HCT116 (cell line): ENCODE measurements around the gene ZC3H12C. TPM values are rescaled to one million over a fixed set of nuclear protein-coding genes. Genes with fewer than 3 reads are reported as not detected.

Experiments used
- ATAC-seq: fragments of 200-7000 bp; cut with Tn5 transposase; 2 replicates; pipeline ENCODE4 v1.9.1; 2020; ENCODE audit warnings: mild to moderate bottlenecking, moderate library complexity
- BruUV-seq: library from RNA; stranded (reverse); fragments of 400-500 nt; replicated peaks from 2 replicates; lab custom pipeline; 2021; lab: Mats Ljungman, UMichigan
- CTCF ChIA-PET: fragments of 300-600 bp; sonication (Branson Sonifier 250); formaldehyde crosslinking; loops from one replicate; lab custom pipeline; 2021; ENCODE audit warnings: antibody characterized with exemption; lab: Charles Lee
- POLR2A ChIA-PET: fragments of 300-600, 350-600 bp; sonication (Branson Sonifier 250); formaldehyde crosslinking; loops from one replicate; lab custom pipeline; 2021; ENCODE audit warnings: antibody characterized with exemption; lab: Charles Lee
- RAD21 ChIA-PET, 2 experiments: fragments of 300-600 bp; sonication (Branson Sonifier 250); formaldehyde crosslinking; loops; one replicate each; lab custom pipeline; 2023; ENCODE audit warnings: low total read pairs in 2 of 2; ENCODE audit not compliant: uncharacterized antibody in 2 of 2, unreplicated experiment in 2 of 2, low non-redundant PET in 1 of 2; lab: Charles Lee
- DNase-seq: peaks from one replicate; pipeline ENCODE4 v3.0.0-alpha.2; 2010; ENCODE audit warnings: low read depth, low spot score
- H2AFZ ChIP-seq: fragments of 200-600 bp; shearing (Covaris generic), sonication (generic); 2 replicates; pipeline ENCODE4 v1.6.1; 2017; ENCODE audit warnings: low read depth, mixed run types, mixed read lengths, antibody characterized with exemption, low read length; ENCODE audit not compliant: poor library complexity, severe bottlenecking
- H3K27ac ChIP-seq: 2 replicates; pipeline ENCODE4 v1.5.1; 2012; ENCODE audit warnings: low read depth, low read length
- H3K27me3 ChIP-seq: fragments of 200-600 bp; sonication (generic); 2 replicates; pipeline ENCODE4 v1.6.1; 2016; ENCODE audit warnings: mixed run types, low read length, mixed read lengths; ENCODE audit not compliant: insufficient read depth
- H3K36me3 ChIP-seq, 2 experiments: fragments of 200-500 bp in 1 of 2; fragments of 200-600 bp in 1 of 2; sonication (Bioruptor generic) in 1 of 2; sonication (generic) in 1 of 2; 2 replicates each; pipeline versions ENCODE4 v1.5.1 to v1.6.1; 2014 to 2016; ENCODE audit warnings: low read length in 2 of 2, inconsistent platforms in 1 of 2, mixed read lengths in 1 of 2, mixed run types in 1 of 2; ENCODE audit not compliant: insufficient read depth in 2 of 2, control insufficient read depth in 1 of 2
- H3K4me1 ChIP-seq, 2 experiments: fragments of 200-600 bp in 1 of 2; sonication (generic) in 1 of 2; 2 replicates each; pipeline versions ENCODE4 v1.5.1 to v1.6.1; 2012 to 2017; ENCODE audit warnings: low read length in 2 of 2, inconsistent platforms in 1 of 2, mild to moderate bottlenecking in 1 of 2, mixed read lengths in 1 of 2, mixed run types in 1 of 2, moderate library complexity in 1 of 2; ENCODE audit not compliant: insufficient read depth in 2 of 2, control insufficient read depth in 1 of 2
- H3K4me2 ChIP-seq: fragments of 200-600 bp; sonication (generic); 2 replicates; pipeline ENCODE4 v1.6.1; 2017; ENCODE audit warnings: mixed run types, low read length, mixed read lengths
- H3K4me3 ChIP-seq, 2 experiments: fragments of 200-600 bp in 1 of 2; sonication (generic) in 1 of 2; replicated peaks in 1 of 2; 2 replicates each; pipeline ENCODE4 v1.5.1; 2011 to 2016; ENCODE audit warnings: low read length in 2 of 2, control low read depth in 1 of 2, low read depth in 1 of 2, mild to moderate bottlenecking in 1 of 2, mixed read lengths in 1 of 2, mixed run types in 1 of 2
- H3K79me2 ChIP-seq: fragments of 200-600 bp; sonication (generic); 2 replicates; pipeline ENCODE4 v1.6.1; 2017; ENCODE audit warnings: mild to moderate bottlenecking, mixed run types, low read length, moderate library complexity, mixed read lengths; ENCODE audit not compliant: insufficient read depth
- H3K9ac ChIP-seq: fragments of 200-600 bp; sonication (generic); 2 replicates; pipeline ENCODE4 v1.6.1; 2016; ENCODE audit warnings: low read length, mixed read lengths
- H3K9me2 ChIP-seq: fragments of 200-600 bp; sonication (generic), shearing (Covaris generic); 2 replicates; pipeline ENCODE4 v1.6.1; 2017; ENCODE audit warnings: mixed run types, mild to moderate bottlenecking, moderate library complexity; ENCODE audit not compliant: insufficient read depth
- H3K9me3 ChIP-seq, 2 experiments: fragments of 200-500 bp in 1 of 2; fragments of 200-600 bp in 1 of 2; sonication (Bioruptor generic) in 1 of 2; sonication (generic) in 1 of 2; 2 replicates each; pipeline ENCODE4 v1.6.1; 2014 to 2017; ENCODE audit warnings: low read length in 2 of 2, mixed read lengths in 2 of 2, inconsistent platforms in 1 of 2, low read depth in 1 of 2, mild to moderate bottlenecking in 1 of 2, mixed run types in 1 of 2, moderate library complexity in 1 of 2; ENCODE audit not compliant: control insufficient read depth in 1 of 2, insufficient read depth in 1 of 2
- H4K20me1 ChIP-seq: fragments of 200-600 bp; sonication (generic), shearing (Covaris generic); 2 replicates; pipeline ENCODE4 v1.6.1; 2017; ENCODE audit warnings: mixed run types, mild to moderate bottlenecking, moderate library complexity; ENCODE audit not compliant: insufficient read depth
- CBX3 ChIP-seq: IDR thresholded peaks from 2 replicates; pipeline ENCODE4 v1.6.1; 2012; ENCODE audit warnings: low read depth
- CEBPB ChIP-seq: IDR thresholded peaks from 2 replicates; pipeline ENCODE4 v1.6.1; 2012; ENCODE audit warnings: low read depth
- ELF1 ChIP-seq: IDR thresholded peaks from 2 replicates; pipeline ENCODE4 v1.6.1; 2012; ENCODE audit warnings: low read depth, borderline replicate concordance
- EZH2 ChIP-seq: fragments of 200-600 bp; sonication (generic); IDR thresholded peaks from 2 replicates; pipeline ENCODE4 v1.6.1; 2017; ENCODE audit warnings: antibody characterized with exemption, mixed run types
- EZH2phosphoT487 ChIP-seq: fragments of 200-600 bp; IDR thresholded peaks from 2 replicates; pipeline ENCODE4 v1.6.1; 2018; ENCODE audit warnings: antibody characterized with exemption, borderline replicate concordance
- FOSL1 ChIP-seq: IDR thresholded peaks from 2 replicates; pipeline ENCODE4 v1.6.1; 2012; ENCODE audit warnings: low read depth
- POLR2A ChIP-seq: IDR thresholded peaks from 2 replicates; pipeline ENCODE4 v1.7.0; 2011; ENCODE audit warnings: borderline replicate concordance; ENCODE audit not compliant: insufficient read depth, insufficient read length; ENCODE audit errors: extremely low read depth
- POLR2AphosphoS5 ChIP-seq: IDR thresholded peaks from 2 replicates; pipeline ENCODE4 v1.6.1; 2011; ENCODE audit warnings: mild to moderate bottlenecking, low read depth, low read length, moderate library complexity
- SP1 ChIP-seq: IDR thresholded peaks from 2 replicates; pipeline ENCODE4 v1.6.1; 2012; ENCODE audit warnings: low read depth
- SRF ChIP-seq: IDR thresholded peaks from 2 replicates; pipeline ENCODE4 v1.6.1; 2012; ENCODE audit warnings: low read depth
- YY1 ChIP-seq: IDR thresholded peaks from 2 replicates; pipeline ENCODE4 v1.6.1; 2011; ENCODE audit warnings: low read length, low read depth, moderate library complexity, mild to moderate bottlenecking; ENCODE audit not compliant: insufficient replicate concordance; ENCODE audit errors: extremely low read depth
- ZNF274 ChIP-seq: fragments of 200-500 bp; sonication (Bioruptor generic); IDR thresholded peaks from 2 replicates; pipeline ENCODE4 v1.6.1; 2014; ENCODE audit warnings: mild to moderate bottlenecking, low read depth, low read length, inconsistent platforms
- intact Hi-C: fragments of 100-400 bp; cut with micrococcal nuclease; formaldehyde crosslinking; loops from 2 replicates; pipeline ENCODE4 v1.10.0; 2022
- total RNA-seq: library from RNA; stranded (reverse); gene quantifications from one replicate; pipeline ENCODE4 v1.2.1, GENCODE V29; 2021; ENCODE audit not compliant: unreplicated experiment
- TF ChIP-seq, protein P1 (sequence below): IDR thresholded peaks from 2 replicates; pipeline ENCODE4 v1.6.1; 2012
- TF ChIP-seq, protein P2 (sequence below): IDR thresholded peaks from 2 replicates; pipeline ENCODE4 v1.6.1; 2012

ZC3H12C gene
- total RNA-seq, 1 experiment from 2014 or later = 10.2 TPM

DNA sequence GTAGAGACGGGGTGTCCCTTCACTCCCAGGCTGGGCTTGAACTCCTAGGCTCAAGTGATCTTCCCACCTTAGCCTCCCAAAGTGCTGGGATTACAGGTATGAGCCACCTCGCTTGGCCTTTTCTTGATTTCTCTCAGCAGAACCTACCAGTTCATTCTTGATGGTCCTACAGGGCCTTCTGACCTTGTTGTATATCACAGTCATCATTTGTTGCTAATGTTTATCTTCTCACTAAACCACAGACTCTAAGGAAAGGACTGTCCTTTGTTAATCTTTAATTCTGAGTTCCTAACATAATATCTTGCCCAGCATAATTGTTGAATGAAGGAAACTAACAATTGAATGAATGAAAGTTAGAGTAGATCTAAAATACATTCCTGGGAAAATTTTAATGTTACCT lies 22.0 kb upstream of the ZC3H12C start:
- Histone ChIP-seq H4K20me1 (no peaks in the 10 kb centered on the region), H3K27ac (no peak overlapping the region), H3K79me2 (no peaks in the 10 kb centered on the region), H3K9me3 (no peaks in the 10 kb centered on the region), H2AFZ (no peak overlapping the region), H3K4me3 (no peak overlapping the region), H3K9me2 (no peaks in the 10 kb centered on the region), H3K36me3 (no peaks in the 10 kb centered on the region), H3K4me2 (no peak overlapping the region), H3K4me1 (peaks cover 0 to 11% of the 10 kb centered on the region in 2 experiments; a peak in 3 of 4 replicates), H3K27me3 (no peaks in the 10 kb centered on the region), H3K9ac (no peak overlapping the region)
- BruUV-seq = no TSS peak
- POLR2A ChIA-PET = no interaction called here
- no peak for ATAC-seq
- CTCF ChIA-PET = no interaction called here
- RAD21 ChIA-PET = no interaction called here
- intact Hi-C loops = no loop called here
- TF ChIP-seq EZH2 = no peak
- DNase-seq = no peak

DNA sequence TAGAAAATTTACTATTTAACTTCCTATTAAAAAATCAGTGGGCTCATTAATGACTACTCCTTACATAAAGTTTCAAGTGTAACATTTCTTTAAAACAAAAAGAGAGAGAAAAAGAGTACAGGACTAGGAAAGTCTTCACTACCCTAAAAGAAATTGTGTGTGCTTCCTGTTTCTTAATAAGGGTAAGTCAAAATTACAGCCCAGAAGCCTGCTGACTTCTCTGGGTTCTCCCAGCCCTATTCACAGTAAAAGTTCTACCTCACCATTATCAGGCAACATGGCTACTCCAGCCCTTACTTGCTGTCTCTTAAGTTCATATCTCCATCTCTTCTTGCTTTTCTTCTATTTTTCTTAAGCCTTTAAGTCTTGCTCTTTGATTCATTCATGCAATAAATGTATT lies 20.3 kb upstream of the ZC3H12C start:
- no peak overlapping the region for H3K9ac ChIP-seq
- H3K79me2 ChIP-seq = no peaks in the 10 kb centered on the region
- no peaks in the 10 kb centered on the region for H3K36me3 ChIP-seq
- H4K20me1 ChIP-seq = no peaks in the 10 kb centered on the region
- intact Hi-C loops = no loop called here
- ChIA-PET RAD21 (no interaction called here), POLR2A (no interaction called here), CTCF (no interaction called here)
- no peaks in the 10 kb centered on the region for H3K9me2 ChIP-seq
- ATAC-seq (no peak), DNase-seq (no peak)
- H3K9me3 ChIP-seq = no peaks in the 10 kb centered on the region
- BruUV-seq = no TSS peak
- no peak overlapping the region for H2AFZ ChIP-seq
- no peak overlapping the region for H3K27ac ChIP-seq
- peaks cover 0 to 11% of the 10 kb centered on the region in 2 experiments; a peak in 3 of 4 replicates for H3K4me1 ChIP-seq
- TF ChIP-seq POLR2AphosphoS5 (no peak), ZNF274 (no peak), CBX3 (no peak), SP1 (no peak), CEBPB (no peak), EZH2phosphoT487 (no peak), POLR2A (no peak), YY1 (no peak), SRF (no peak), ELF1 (no peak), FOSL1 (no peak)
- TF ChIP-seq, protein P1, sequence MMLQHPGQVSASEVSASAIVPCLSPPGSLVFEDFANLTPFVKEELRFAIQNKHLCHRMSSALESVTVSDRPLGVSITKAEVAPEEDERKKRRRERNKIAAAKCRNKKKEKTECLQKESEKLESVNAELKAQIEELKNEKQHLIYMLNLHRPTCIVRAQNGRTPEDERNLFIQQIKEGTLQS = no peak
- TF ChIP-seq, protein P2, sequence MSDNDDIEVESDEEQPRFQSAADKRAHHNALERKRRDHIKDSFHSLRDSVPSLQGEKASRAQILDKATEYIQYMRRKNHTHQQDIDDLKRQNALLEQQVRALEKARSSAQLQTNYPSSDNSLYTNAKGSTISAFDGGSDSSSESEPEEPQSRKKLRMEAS = no peak
- no peak overlapping the region for H3K4me2 ChIP-seq
- no peak overlapping the region for H3K4me3 ChIP-seq
- no peaks in the 10 kb centered on the region for H3K27me3 ChIP-seq
